Astrocyte of the cerebellum (primary cell): ENCODE data around the gene SEC61G.

Experiments used
- DNase-seq: peaks from one replicate; pipeline ENCODE4 v3.0.0-alpha.2; 2011; ENCODE audit warnings: low read depth
- H3K4me3 ChIP-seq: 2 replicates; pipeline ENCODE4 v1.5.1; 2011; ENCODE audit warnings: mild to moderate bottlenecking, low read depth, low read length, moderate library complexity
- CTCF ChIP-seq: IDR thresholded peaks from 2 replicates; pipeline ENCODE4 v1.5.1; 2012; ENCODE audit warnings: low read length, low read depth, moderate library complexity, mild to moderate bottlenecking; ENCODE audit errors: missing control alignments
- in situ Hi-C: cut with HindIII; loops from 2 replicates; pipeline ENCODE4 v1.10.0; 2017; ENCODE audit warnings: low sequenced_read_pairs

SEC61G gene

GRCh38 chr7:54781134-54781920, 22.3 kb upstream of the SEC61G start:
- in situ Hi-C loops = no loop called here
- no peak for DNase-seq
- no peak overlapping the region for H3K4me3 ChIP-seq
- no peak for TF ChIP-seq CTCF

- DNase-seq = no peak
- in situ Hi-C loops = no loop called here
- H3K4me3 ChIP-seq = no peak overlapping the region
- no peak for TF ChIP-seq CTCF
These were observed 21.5 kb upstream of the SEC61G start for GRCh38 chr7:54780490-54780889.

- no peak for DNase-seq
- no peak overlapping the region for H3K4me3 ChIP-seq
- TF ChIP-seq CTCF = no peak
- in situ Hi-C loops = loop anchor here (5.0 kb wide), 4 partner anchors 413 to 643 kb away; no protein-coding TSS in a partner anchor
These were observed 19.9 kb upstream of the SEC61G start for GRCh38 chr7:54778696-54779540.

- DNase-seq = no peak
- TF ChIP-seq CTCF = no peak
- in situ Hi-C loops = loop anchor here (5.0 kb wide), 4 partner anchors 414 to 644 kb away; no protein-coding TSS in a partner anchor
- H3K4me3 ChIP-seq = no peak overlapping the region
These were observed 19.2 kb upstream of the SEC61G start for GRCh38 chr7:54778166-54778565.

- DNase-seq = no peak
- H3K4me3 ChIP-seq = no peak overlapping the region
- in situ Hi-C loops = loop anchor here (5.0 kb wide), 4 partner anchors 417 to 647 kb away; no protein-coding TSS in a partner anchor
- no peak for TF ChIP-seq CTCF
These were observed 16.1 kb upstream of the SEC61G start for GRCh38 chr7:54774785-54775740.
